Activated naive CD8-positive, alpha-beta T cell (primary cell): Measurements from ENCODE around the gene SLC38A4.

Source experiments
- H3K27ac Mint-ChIP-seq: one replicate; pipeline ENCODE4 v1.8.0; 2021; ENCODE audit warnings: mixed read lengths
- H3K27me3 Mint-ChIP-seq: one replicate; pipeline ENCODE4 v1.8.0; 2021; ENCODE audit warnings: mixed read lengths
- H3K36me3 Mint-ChIP-seq: one replicate; pipeline ENCODE4 v1.8.0; 2021; ENCODE audit warnings: mixed read lengths
- H3K4me1 Mint-ChIP-seq: one replicate; pipeline ENCODE4 v1.8.0; 2021; ENCODE audit warnings: low read depth, mixed read lengths
- H3K4me3 Mint-ChIP-seq: one replicate; pipeline ENCODE4 v1.8.0; 2021; ENCODE audit warnings: mild to moderate bottlenecking, mixed read lengths
- H3K9me3 Mint-ChIP-seq: one replicate; pipeline ENCODE4 v1.8.0; 2021; ENCODE audit warnings: low read depth, mixed read lengths

SLC38A4 gene

GRCh38 chr12:46798056-46798455 lies 27.7 kb downstream of the SLC38A4 start:
- Mint-ChIP-seq H3K36me3 (peaks cover 2% of the 10 kb centered on the region), H3K27me3 (peaks cover 2% of the 10 kb centered on the region), H3K4me1 (no peaks in the 10 kb centered on the region), H3K9me3 (no peaks in the 10 kb centered on the region), H3K27ac (no peak overlapping the region), H3K4me3 (no peak overlapping the region)

DNA sequence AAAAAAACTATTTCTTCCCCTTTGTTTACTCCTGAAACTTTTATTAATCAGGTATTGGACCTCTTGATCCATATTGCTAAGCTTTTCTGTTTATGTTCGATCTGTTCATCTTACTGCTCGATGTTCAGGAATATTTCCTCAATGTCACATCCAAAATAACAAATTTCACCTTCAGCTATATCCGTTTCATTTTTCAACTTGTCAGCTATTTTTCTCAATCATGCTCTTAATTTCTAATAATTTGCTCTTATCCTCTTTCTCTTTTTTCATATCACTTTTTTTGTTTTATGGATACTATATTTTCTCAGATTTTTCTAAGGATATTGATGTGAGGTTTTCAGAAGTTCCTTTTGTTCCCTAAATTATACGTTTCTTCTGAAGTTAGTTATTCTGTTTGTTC lies 29.8 kb downstream of the SLC38A4 start:
- Mint-ChIP-seq H3K9me3 (no peaks in the 10 kb centered on the region), H3K4me1 (no peaks in the 10 kb centered on the region), H3K4me3 (no peak overlapping the region)

DNA sequence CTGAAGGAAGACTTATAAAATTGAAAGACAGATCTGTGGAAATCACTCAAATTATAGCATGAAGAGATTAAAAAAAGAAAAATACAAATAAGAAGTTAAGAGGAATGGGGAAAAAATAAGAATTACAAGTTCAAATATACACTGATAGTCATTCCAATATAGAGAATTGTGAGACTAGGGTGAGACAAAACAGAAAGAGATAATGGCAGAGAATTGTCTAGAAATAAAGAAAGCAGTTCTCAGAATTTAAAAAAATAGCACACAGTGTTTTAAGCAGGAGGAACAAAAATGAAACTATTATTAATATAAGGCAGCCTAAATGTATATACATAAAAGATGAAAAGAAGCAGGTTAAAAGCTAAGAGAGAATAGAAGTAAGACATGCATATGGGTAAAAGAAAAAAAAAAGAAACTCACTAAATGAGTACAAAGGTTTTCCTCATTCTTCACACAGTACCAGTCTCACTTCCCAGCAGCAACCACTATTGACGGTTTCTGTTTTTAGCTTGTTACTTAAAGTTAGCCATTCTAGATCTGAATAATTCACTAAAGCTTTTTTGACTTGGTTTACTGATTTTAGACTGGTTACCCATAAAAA lies 31.1 kb downstream of the SLC38A4 start:
- peaks cover 2% of the 10 kb centered on the region for H3K36me3 Mint-ChIP-seq
- H3K9me3 Mint-ChIP-seq, result no peaks in the 10 kb centered on the region
- H3K27ac Mint-ChIP-seq, result no peak overlapping the region
- no peak overlapping the region for H3K4me3 Mint-ChIP-seq
- peaks cover 2% of the 10 kb centered on the region for H3K27me3 Mint-ChIP-seq
- H3K4me1 Mint-ChIP-seq, result no peaks in the 10 kb centered on the region

More for the DNA sequence above, 29.8 kb downstream of the SLC38A4 start:
- Mint-ChIP-seq H3K36me3 (peaks cover 2% of the 10 kb centered on the region), H3K27me3 (peaks cover 2% of the 10 kb centered on the region), H3K27ac (no peak overlapping the region)

DNA sequence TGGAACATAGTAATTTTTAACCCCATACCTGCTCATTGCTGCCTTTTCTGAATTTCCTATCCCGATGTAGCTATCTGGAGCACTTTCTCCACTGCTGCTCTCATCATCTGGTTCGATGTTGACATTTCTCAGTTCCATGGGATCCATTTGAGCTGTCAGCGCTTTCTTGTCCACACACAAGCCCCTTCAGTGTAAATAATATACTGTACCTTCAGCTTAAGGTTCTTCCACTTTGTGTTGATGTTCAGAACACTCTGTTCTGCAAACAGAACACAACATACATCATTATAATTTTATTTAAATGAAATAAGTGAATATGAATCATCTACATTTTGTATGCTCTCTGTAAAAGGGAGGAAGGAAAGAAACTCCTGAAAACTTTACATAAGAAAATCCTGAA lies 32.9 kb downstream of the SLC38A4 start:
- Mint-ChIP-seq H3K9me3 (no peaks in the 10 kb centered on the region), H3K36me3 (peaks cover 2% of the 10 kb centered on the region), H3K4me3 (no peak overlapping the region), H3K27me3 (peaks cover 2% of the 10 kb centered on the region), H3K4me1 (no peaks in the 10 kb centered on the region), H3K27ac (no peak overlapping the region)

DNA sequence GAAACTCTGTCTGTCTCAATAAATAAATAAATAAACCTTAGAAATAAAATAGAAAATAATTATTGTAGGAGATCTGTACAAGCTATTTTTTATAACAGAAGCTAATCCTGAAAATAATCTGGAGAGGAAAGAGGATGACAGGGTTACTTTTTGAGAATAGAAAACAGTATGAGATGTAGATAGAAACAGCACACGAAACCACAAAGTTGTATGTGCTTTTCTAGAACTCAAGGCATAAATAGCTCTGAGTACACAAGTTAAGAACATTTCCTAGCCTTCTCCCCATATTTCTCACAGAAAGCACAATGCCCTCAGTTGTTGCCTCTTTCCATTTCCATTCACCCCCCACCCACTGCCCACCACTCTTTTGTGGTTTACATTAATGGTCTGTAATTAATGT lies 35.7 kb downstream of the SLC38A4 start:
- H3K27me3 Mint-ChIP-seq, result no peaks in the 10 kb centered on the region
- no peaks in the 10 kb centered on the region for H3K9me3 Mint-ChIP-seq
- H3K36me3 Mint-ChIP-seq, result no peaks in the 10 kb centered on the region
- no peaks in the 10 kb centered on the region for H3K4me1 Mint-ChIP-seq
- no peak overlapping the region for H3K4me3 Mint-ChIP-seq
- no peak overlapping the region for H3K27ac Mint-ChIP-seq

GRCh38 chr12:46788072-46788887 lies 37.5 kb downstream of the SLC38A4 start:
- Mint-ChIP-seq H3K9me3 (no peaks in the 10 kb centered on the region), H3K4me1 (no peaks in the 10 kb centered on the region), H3K27me3 (peaks cover 3% of the 10 kb centered on the region), H3K4me3 (no peak overlapping the region), H3K36me3 (no peaks in the 10 kb centered on the region), H3K27ac (no peak overlapping the region)

GRCh38 chr12:46787496-46788055 lies 38.2 kb downstream of the SLC38A4 start:
- Mint-ChIP-seq H3K27ac (no peak overlapping the region), H3K4me3 (no peak overlapping the region), H3K4me1 (no peaks in the 10 kb centered on the region), H3K27me3 (peaks cover 5% of the 10 kb centered on the region), H3K36me3 (no peaks in the 10 kb centered on the region), H3K9me3 (no peaks in the 10 kb centered on the region)

GRCh38 chr12:46786774-46787173 lies 39.0 kb downstream of the SLC38A4 start:
- H3K4me1 Mint-ChIP-seq, result no peaks in the 10 kb centered on the region
- no peaks in the 10 kb centered on the region for H3K9me3 Mint-ChIP-seq
- H3K4me3 Mint-ChIP-seq, result no peak overlapping the region
- H3K36me3 Mint-ChIP-seq, result no peaks in the 10 kb centered on the region
- H3K27ac Mint-ChIP-seq, result no peak overlapping the region
- peaks cover 5% of the 10 kb centered on the region for H3K27me3 Mint-ChIP-seq

DNA sequence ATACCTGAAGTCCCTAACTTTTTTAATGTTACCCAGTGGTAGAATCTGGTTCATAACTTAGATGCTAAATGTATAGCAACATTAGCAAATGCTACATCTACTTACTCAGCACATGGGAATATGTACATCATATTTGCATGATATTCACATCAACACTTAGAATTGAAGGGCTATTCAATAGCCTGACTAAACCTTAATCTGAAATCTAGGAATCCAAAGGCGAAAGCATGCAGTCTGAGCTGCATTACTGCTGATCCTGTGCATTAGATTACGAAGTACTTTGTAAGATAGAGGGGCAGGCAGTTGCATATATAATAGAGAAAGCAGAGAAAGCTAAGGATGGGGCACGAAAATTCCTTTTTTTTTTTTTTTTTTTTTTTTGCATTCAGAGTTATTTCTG lies 40.4 kb downstream of the SLC38A4 start:
- Mint-ChIP-seq H3K27me3 (peaks cover 5% of the 10 kb centered on the region), H3K27ac (no peak overlapping the region), H3K4me3 (no peak overlapping the region), H3K4me1 (no peaks in the 10 kb centered on the region), H3K9me3 (no peaks in the 10 kb centered on the region), H3K36me3 (no peaks in the 10 kb centered on the region)

DNA sequence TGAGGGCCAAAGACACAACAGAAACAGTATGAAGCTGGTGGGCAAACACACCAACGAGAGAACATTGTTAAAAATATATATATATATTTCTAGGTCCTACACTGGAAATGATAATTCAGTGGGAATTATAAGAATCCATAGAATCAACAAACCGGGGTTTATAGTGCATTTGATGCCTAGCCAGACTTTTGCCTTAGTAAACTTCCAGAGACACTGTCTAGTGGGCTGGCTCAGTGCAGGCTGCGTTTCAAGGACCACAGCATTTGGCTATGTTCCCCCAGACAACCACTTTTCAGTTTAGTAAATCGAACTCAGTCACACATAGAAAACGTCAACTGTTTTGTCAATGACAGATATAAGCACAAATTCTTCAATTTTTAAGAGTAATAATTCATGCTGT lies 41.9 kb downstream of the SLC38A4 start:
- Mint-ChIP-seq H3K4me3 (no peak overlapping the region), H3K36me3 (no peaks in the 10 kb centered on the region), H3K27ac (no peak overlapping the region), H3K27me3 (peaks cover 5% of the 10 kb centered on the region), H3K4me1 (no peaks in the 10 kb centered on the region), H3K9me3 (no peaks in the 10 kb centered on the region)

- Mint-ChIP-seq H3K9me3 (no peaks in the 10 kb centered on the region), H3K27me3 (peaks cover 5% of the 10 kb centered on the region), H3K4me1 (no peaks in the 10 kb centered on the region), H3K36me3 (no peaks in the 10 kb centered on the region), H3K4me3 (no peak overlapping the region), H3K27ac (no peak overlapping the region)
These were observed 45.9 kb downstream of the SLC38A4 start for GRCh38 chr12:46779879-46780278.

DNA sequence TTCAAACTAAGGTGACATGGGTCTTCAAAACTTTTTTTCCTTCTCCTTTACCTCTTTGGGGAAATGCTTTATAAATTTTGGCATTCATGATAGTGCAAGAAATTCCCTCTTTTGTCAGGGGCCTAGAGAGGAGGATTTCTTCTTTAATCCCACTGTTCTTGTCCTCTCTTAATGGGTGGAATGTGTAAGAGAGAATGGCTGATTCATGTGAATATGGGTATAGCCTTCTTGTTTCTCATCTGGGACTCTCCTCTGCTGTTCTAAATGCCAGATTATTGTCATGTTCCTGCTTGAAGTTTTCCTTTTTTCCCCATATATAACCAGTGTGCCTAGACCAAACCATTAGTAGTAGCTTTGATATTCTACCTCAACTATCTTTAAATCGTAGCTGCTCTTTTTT lies 46.7 kb downstream of the SLC38A4 start:
- Mint-ChIP-seq H3K27ac (no peak overlapping the region), H3K4me1 (no peaks in the 10 kb centered on the region), H3K36me3 (no peaks in the 10 kb centered on the region), H3K27me3 (peaks cover 5% of the 10 kb centered on the region), H3K9me3 (no peaks in the 10 kb centered on the region), H3K4me3 (no peak overlapping the region)

DNA sequence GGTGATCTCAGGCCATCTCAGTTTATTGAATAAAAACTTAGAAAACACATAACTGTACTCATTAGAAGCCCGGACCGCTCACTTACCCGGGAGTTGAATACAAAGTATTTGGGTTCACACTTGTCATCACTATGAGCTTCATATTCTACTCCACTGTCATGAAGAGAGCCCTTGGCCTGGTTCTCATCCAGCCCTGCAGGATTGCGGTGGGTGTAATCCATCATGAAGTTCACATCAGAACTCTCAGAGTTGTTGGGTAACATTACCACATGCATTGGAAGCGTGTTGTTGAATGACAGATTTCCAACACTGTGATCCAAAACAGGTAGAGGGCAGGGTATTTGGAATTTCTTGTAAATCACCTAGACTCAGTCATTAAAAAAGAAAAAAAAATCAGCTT lies 47.4 kb downstream of the SLC38A4 start:
- no peaks in the 10 kb centered on the region for H3K36me3 Mint-ChIP-seq
- no peaks in the 10 kb centered on the region for H3K4me1 Mint-ChIP-seq
- no peak overlapping the region for H3K4me3 Mint-ChIP-seq
- no peaks in the 10 kb centered on the region for H3K9me3 Mint-ChIP-seq
- peaks cover 3% of the 10 kb centered on the region for H3K27me3 Mint-ChIP-seq
- no peak overlapping the region for H3K27ac Mint-ChIP-seq

GRCh38 chr12:46777587-46777986 lies 48.2 kb downstream of the SLC38A4 start:
- Mint-ChIP-seq H3K36me3 (no peaks in the 10 kb centered on the region), H3K4me1 (no peaks in the 10 kb centered on the region), H3K9me3 (no peaks in the 10 kb centered on the region), H3K27me3 (no peaks in the 10 kb centered on the region), H3K27ac (no peak overlapping the region), H3K4me3 (no peak overlapping the region)

DNA sequence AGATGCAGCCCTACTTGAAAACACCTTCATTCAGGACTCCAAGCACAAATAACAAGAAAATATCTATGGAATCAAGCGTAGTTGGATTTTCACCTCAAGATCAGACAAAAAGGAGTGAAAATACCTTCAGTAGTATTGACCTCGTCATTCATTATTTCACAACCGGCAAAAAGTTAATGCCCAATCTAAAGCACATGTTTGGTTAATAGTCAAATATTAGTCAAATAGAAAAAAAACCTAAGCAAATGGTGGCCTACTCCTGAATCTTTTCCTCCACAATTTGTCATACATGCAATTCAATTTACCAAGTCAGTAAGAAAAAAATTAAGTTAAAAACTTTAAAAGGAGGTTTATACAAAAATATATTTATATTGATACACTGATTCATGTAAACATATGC lies 50.0 kb downstream of the SLC38A4 start:
- Mint-ChIP-seq H3K27me3 (no peaks in the 10 kb centered on the region), H3K27ac (no peak overlapping the region), H3K4me3 (no peak overlapping the region), H3K4me1 (no peaks in the 10 kb centered on the region), H3K9me3 (no peaks in the 10 kb centered on the region), H3K36me3 (no peaks in the 10 kb centered on the region)

- Mint-ChIP-seq H3K27ac (no peak overlapping the region), H3K4me1 (no peaks in the 10 kb centered on the region), H3K9me3 (no peaks in the 10 kb centered on the region), H3K27me3 (no peaks in the 10 kb centered on the region), H3K36me3 (no peaks in the 10 kb centered on the region), H3K4me3 (no peak overlapping the region)
These were observed 51.5 kb downstream of the SLC38A4 start for GRCh38 chr12:46774322-46774633.
